Ovary (tissue), 3 donors: Measurements from ENCODE around the gene PRDM16.

ENCODE experiments used
- POLR2A ChIP-seq: fragments of 450-650 bp; IDR thresholded peaks from one replicate; pipeline ENCODE4 v1.6.1; 2017; ENCODE audit warnings: antibody characterized with exemption, mild to moderate bottlenecking, moderate library complexity
- TF ChIP-seq, protein P1 (sequence below), 3 donors: fragments of 450-650 bp in 2 of 3; fragments of 200-600 bp in 1 of 3; IDR thresholded peaks; one replicate each; pipeline versions ENCODE4 v1.5.1 to v1.8.0; 2016 to 2022; ENCODE audit warnings: antibody characterized with exemption in 3 of 3, mild to moderate bottlenecking in 1 of 3
- donor health status: DM: no; HTN: no; CAD: no.

DNA sequence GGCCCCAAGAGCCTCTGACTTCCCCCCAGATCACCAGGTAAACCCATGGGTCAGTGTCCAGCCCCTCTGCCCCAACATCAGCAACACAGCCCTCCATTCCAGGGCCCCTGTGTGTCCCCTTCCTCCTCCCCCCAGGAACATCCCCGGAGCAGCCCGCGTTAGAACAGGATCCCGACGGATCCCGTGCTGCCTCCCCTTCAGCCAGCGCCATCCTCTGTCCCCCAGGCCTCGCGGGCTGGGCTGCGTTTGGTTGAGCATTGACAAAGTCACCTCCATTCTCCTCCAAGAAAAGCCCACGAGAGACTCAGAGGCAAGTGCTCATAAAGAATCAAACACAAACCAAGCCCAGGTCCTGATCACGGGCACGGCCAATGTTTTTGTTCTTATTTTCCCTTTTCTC, 225.4 kb downstream of the PRDM16 start:
- TF ChIP-seq, protein P1, sequence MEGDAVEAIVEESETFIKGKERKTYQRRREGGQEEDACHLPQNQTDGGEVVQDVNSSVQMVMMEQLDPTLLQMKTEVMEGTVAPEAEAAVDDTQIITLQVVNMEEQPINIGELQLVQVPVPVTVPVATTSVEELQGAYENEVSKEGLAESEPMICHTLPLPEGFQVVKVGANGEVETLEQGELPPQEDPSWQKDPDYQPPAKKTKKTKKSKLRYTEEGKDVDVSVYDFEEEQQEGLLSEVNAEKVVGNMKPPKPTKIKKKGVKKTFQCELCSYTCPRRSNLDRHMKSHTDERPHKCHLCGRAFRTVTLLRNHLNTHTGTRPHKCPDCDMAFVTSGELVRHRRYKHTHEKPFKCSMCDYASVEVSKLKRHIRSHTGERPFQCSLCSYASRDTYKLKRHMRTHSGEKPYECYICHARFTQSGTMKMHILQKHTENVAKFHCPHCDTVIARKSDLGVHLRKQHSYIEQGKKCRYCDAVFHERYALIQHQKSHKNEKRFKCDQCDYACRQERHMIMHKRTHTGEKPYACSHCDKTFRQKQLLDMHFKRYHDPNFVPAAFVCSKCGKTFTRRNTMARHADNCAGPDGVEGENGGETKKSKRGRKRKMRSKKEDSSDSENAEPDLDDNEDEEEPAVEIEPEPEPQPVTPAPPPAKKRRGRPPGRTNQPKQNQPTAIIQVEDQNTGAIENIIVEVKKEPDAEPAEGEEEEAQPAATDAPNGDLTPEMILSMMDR (IDR thresholded peaks at IDR 0.05): no peak
- TF ChIP-seq POLR2A: no peak
